SIG-M5 (cell line): ENCODE results near the gene CKS1B.
A peak's percentile ranks its signal among the peaks of the same experiment; 100 is the strongest.
"Not testable (repeated sequence)": the region's sequence is repeated elsewhere in the genome, so short reads cannot be mapped to it uniquely, and the experiment has no call there.

Source experiments
- DNase-seq: peaks from one replicate; lab custom pipeline; 2025; lab: John Stamatoyannopoulos, UW

The CKS1B gene

GRCh38 chr1:154964359-154964758 is 10.1 kb upstream of the CKS1B start:
- no peak for DNase-seq

- DNase-seq = no peak
Observed at GRCh38 chr1:154966111-154966510, 8.4 kb upstream of the CKS1B start.

DNA sequence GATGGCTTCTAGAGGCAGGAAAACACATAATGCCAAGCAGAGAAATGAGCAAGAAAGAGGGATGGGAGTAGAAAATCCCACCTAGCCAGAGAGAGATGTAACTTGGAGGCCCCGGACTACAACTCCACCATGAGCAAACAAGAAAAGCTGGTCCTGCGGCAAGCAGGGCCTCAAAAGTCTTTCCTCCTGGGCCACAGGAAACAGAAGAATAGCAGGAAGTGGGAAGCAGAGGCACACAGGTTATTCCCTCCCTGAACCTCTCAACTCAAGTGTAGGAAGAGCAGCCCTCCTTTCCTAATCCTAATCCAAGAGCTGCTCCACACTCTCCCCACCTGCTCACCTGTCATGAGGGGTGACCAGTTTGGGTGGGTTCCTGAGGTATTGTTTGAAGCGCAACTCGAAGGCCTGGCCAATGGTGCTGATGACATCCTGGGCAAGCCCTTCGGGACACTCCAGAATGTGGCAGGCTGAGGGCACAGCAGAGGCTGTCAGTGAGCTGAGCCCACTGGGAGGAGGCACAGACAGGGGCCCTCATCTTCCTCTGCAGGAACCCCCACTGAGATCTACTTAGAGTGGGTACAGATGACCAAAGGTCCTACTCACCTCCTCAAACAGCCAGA is 7.0 kb upstream of the CKS1B start:
- DNase-seq = no peak

DNA sequence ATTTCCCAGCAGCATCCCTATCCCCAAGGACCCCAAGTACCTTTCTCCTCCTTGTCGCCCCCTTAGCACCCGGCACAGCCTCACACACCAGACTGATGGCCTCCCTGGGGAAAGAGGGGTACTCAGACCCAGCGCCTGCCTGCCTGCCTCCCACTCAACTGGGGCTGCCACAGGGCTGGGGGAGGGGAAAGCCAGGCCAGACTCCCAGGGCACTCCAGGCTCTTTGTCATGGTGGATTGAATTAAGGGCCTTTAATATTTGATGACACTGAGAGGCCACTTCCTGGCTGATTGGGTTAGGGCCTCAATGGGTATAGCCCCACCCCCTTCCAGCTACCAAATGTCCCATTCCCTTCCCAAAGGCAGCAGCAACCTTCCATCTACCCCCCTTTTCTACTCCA is 5.8 kb upstream of the CKS1B start:
- no peak for DNase-seq

DNA sequence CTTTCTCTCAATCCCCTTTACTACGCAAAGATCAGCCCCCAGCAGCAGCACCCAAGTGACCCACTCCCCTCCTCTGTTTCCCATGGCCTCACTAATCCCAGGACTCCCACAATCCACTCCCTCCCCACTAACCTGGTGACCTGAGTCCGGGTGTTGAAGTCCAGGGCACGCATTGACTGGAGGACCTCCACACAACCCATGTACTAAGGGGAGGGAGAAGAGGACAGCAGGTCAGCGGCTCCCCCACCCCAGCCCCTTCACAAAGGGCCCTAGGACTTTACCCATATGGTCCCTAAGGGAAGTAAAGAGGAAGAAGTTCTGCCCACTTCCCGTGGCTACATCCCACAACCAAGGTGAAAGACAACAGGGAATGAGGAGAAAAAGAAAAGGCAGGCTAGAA is 5.2 kb upstream of the CKS1B start:
- DNase-seq = no peak

DNA sequence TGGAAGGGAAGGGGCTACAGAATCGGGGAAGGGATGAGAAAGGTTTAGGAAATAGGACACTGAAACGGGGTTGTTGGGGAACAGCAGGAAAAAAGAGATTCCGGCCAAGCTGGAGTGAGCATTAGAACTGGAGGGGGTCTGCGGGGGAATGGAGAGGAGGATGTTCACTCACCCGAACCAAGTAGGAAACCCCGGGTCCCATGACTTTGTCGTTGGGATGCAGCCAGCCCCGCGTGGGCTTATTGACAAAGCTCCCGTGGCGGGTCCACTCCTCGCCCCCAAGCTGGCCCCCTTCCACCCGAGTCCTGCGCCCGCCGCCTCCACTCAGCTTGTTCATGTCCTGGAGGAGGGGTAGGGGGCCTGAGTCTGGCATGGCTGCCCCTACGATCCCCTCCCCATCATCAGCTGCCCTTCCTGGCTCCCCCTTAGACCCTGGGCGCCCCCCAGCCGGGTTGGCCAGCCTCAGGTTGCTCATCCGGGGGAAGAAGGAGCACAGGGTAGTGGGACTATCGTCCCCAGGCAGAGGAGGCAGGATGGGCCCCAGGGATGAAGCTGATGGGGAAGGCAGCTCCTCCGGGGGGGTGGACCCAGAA is 4.5 kb upstream of the CKS1B start:
- no peak for DNase-seq

DNA sequence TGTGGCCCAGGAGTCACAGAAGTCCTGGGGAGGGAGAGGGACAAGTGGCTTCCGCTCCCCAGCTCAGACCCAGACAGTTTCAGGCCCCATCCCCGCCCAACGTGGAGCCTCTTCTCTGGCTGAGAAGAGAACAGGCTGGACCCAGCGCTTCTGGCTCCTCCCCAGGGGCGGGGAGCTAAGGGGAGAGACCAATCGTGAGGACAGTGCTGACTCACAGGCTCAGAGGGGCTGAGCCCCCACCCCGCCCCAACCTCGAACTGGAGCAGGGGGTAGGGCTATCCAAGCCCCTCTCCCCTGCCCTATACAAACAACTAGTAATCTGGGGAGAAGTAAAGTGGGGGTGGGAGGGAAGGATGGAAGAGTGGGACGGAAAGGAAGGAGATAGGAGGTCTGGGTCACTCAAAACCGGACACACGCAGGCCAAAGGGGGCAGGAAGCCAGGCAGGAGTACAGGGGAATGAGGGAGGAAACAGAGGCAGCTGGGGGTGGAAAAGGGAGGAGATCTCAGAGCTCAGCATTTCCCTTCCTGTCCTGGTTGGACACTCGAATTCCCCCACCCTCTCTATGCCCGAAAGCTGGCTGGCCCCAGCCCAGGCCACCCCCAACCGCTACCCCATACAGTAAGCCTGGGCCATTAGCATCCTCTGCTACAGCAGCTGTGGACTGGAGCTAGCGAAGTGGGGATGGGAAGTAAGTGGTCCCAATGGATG is 3.7 kb upstream of the CKS1B start, which contains the start of gene SHC1:
SHC1 (minus strand) TSS at position 117 of the 710 bp plus-strand sequence. CDS start 221 bp downstream, outside the sequence.
- DNase-seq = no peak

DNA sequence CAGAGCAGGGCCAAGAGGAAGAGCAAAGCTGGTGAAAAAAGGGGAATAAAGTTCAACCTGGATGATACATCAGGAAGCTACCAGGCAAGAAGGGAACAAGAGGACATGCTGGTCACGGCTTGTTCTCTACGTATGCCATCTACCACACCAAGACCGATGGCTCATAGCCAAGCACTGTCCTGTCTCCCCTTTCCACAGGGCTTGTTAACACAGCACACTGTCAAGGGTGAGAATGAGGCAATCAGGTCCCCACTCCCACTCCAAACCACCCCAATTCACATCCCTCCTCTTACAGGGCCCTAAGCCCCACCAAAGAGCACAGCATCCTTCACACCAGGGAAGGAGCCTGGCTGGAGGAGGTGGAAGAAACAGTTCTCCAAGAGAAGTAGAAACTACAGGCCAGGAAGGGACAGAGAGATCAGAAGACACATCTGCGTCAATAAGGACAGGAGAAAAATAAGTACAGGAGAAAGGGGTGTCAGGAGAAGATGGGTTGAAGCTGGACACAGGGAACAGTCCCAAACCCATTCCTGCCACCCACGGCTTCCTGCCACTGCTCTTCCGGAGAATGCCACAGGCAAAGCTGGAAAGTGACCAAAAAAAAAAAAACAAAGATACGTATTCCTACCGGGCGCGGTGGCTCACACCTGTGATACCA is 3.0 kb upstream of the CKS1B start:
- DNase-seq = no peak

DNA sequence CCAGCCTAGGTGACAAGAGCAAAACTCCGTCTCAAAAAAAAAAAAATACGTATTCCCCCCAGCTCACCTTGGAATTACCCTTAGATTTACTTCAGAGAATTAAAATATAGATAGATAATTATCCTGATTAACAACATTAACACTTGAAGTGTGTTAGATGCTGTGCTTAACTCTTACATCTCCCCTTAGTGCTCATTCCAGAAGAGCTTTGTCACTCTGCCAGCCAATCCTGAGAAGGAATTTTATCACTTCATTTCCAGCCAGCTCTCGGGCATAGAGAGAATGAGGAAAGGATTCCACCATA is 2.3 kb upstream of the CKS1B start:
- DNase-seq = no peak

GRCh38 chr1:154972517-154973343 is 1.8 kb upstream of the CKS1B start:
- DNase-seq = no peak

DNA sequence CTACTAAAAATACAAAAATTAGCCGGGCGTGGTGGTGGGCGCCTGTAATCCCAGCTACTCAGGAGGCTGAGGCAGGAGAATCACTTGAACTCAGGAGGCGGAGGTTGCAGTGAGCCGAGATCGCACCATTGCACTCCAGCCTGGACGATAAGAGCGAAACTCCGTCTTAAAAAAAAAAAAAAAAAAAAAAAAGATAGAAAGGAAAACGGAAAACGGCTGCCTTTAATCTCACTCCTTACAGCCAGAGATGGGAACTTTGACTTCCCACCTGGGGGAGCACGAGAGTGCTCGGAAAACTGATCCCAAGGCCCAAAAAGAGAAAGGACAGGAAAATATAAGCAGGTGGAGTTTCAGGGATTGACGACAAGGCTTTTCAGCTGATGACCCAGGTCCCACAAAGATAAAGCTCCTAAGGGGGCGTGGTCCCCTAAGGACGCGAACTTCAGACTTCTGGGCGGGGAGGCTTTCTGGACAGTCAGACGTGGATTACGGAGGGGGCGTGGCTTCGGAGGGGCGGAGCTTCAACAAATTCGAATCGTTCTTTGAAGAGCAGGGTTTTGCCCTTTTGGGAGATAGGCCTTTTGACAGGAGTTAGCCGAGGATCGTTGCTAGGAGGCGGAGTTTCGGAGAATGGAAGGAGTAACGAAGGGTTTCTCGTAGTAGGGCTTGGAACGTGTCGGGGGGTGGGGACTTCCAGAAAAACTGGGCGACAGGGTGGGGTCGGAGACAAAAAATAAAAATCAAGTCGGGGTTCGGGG is 958 bp upstream of the CKS1B start:
- peak; percentile 87 for DNase-seq

GRCh38 chr1:154974808-154975408 is 427 bp downstream of the CKS1B start:
- peak; percentile 90 for DNase-seq

DNA sequence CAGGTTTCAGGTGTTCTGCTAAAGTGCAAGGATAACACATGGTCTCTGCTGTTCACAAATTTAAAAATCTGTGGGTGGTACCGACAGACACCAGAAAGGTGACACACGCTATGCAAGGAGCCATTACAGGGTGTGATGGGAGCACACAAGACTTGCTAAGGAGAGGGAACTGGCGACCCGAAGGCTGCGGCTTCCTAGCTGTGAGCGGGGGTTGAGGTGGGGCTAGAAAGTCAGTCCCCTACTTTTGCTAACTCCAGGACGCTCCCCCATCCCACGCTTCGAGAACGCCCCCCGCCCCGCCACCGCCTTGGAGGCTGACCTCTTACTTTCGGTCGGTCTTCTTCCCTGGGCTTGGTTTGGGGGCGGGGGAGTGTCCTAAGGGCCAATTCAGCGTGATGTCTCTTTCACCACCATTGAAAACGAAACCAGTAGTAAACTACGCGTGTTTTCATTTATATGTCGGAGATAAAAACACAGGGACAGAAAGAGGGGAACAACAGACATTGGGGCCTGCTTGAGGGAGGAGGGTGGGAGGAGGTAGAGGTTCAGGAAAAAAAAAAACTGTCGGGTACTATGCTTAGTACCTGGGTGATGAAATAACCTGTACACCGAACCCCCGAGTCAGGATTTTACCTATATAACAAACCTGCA is 1.1 kb downstream of the CKS1B start:
- DNase-seq = no peak

- DNase-seq = not testable (repeated sequence)
Observed at GRCh38 chr1:154977762-154978161, 3.3 kb downstream of the CKS1B start.

DNA sequence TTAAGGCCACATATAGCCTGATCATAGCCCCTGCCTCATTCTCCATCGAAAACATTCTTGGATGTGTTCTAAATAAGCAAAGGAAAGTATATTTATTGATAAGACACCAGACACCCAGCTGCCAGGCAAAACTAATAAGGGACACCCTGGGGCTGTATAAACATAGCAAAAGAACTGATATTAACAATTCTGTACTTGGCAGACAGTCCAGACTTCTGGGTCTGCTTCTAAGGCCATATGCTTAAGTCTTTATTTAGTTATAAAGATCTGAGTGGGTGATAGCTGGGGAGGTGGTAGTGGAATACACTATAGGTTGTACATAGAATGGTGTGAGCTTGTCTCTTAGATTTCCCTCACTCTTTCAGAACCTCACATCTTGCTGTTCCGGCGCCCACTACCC is 3.9 kb downstream of the CKS1B start:
- no peak for DNase-seq

DNA sequence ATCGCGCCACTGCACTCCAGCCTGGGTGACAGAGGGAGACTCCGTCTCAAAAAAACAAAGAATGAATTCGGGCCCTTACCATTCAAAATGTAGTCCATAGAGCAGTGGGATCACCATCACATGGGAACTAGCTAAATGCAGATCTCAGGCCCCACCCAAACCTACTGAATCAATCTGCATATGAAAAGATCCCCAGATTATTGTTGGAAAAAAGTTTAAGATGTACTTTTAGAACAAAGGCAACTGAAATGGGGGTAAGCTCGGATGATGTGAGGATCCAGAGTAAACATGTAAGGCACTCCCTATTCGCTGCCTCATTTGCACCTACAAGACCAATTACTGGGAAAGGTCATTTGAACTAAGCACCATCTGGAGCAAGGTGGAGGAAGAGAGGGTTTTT is 7.9 kb downstream of the CKS1B start:
- DNase-seq = no peak

GRCh38 chr1:154982897-154983648 is 8.6 kb downstream of the CKS1B start, which contains the start of gene FLAD1:
Gene FLAD1 (plus strand): TSS chr1:154983344. CDS start chr1:154983695, 351 bp downstream.
- peak; percentile 100 for DNase-seq

DNA sequence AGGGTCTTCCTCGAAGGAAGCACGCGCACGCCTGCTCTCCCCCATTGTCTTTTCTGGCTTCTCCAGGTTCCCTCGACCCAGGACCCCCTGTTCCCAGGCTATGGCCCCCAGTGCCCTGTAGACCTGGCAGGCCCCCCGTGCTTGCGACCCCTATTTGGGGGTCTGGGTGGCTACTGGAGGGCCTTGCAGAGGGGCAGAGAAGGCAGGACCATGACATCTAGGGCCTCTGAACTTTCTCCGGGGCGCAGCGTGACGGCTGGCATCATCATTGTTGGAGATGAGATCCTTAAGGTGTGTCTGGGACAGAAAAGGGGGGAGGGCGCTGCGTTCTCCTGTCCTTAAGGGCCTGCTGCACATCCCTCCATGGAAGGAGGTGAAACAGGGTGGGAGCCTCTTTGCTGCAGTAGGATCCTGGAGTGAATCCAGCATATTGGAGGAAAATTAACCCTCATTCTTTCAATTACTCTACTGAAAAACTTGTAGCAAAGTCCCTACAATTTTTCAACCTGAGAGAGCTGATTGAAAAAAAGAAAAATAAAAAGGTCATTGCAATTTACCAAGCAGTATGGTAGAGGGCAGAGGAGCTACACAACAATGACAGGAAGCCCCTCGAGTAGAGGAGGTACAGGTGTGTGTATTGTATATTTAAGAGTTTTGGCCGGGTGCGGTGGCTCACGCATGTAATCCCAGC is 9.4 kb downstream of the CKS1B start:
- DNase-seq = no peak

GRCh38 chr1:154986736-154987135 is 12.3 kb downstream of the CKS1B start:
- DNase-seq = not testable (repeated sequence)
